ENCODE measurements around the gene EEA1. TPM values are rescaled to one million over a fixed set of nuclear protein-coding genes. Genes with fewer than 3 reads are reported as not detected.

EEA1 gene
- total RNA-seq, 1 experiment from 2014 or later = 6.6 TPM

Other genes starting within 250 kb of the EEA1 start
- not detected in 2 replicates for gene PLEKHG7, start 226.3 kb downstream of the EEA1 start, total RNA-seq (2014; rRNA removed; shearing (Covaris generic))